GM19455 (cell line): ENCODE measurements around the gene OR10G8.
"Not testable (repeated sequence)": the region's sequence is repeated elsewhere in the genome, so short reads cannot be mapped to it uniquely, and the experiment has no call there.

ENCODE experiments used
- ATAC-seq: cut with Tn5 transposase; IDR thresholded peaks from one replicate; pipeline ENCODE4 v1.9.1; 2021; ENCODE audit not compliant: unreplicated experiment

OR10G8 gene

GRCh38 chr11:124026498-124026897, at the start of gene OR10G8:
TSS of gene OR10G8 (plus strand) at chr11:124026798. CDS start at chr11:124029623, 2,825 bp downstream.
- no peak for ATAC-seq

GRCh38 chr11:123977731-123978347, 48.8 kb upstream of the OR10G8 start, which contains the start of gene OR10S1:
TSS of gene OR10S1 (minus strand) at chr11:123977781. CDS start at chr11:123977664, 117 bp downstream.
- no peak for ATAC-seq

GRCh38 chr11:123979311-123979710, 47.3 kb upstream of the OR10G8 start:
- ATAC-seq: no peak

GRCh38 chr11:123995119-123995518, 31.5 kb upstream of the OR10G8 start, which contains the start of gene OR10G6:
TSS of gene OR10G6 (minus strand) at chr11:123995161. CDS start at chr11:123995161, 0 bp downstream.
- ATAC-seq: no peak

GRCh38 chr11:124012697-124013096, 13.9 kb upstream of the OR10G8 start, which contains the start of gene OR10G4:
TSS of gene OR10G4 (plus strand) at chr11:124012997. CDS start at chr11:124015575, 2,578 bp downstream.
- ATAC-seq: no peak

GRCh38 chr11:124015837-124016236, 10.8 kb upstream of the OR10G8 start:
- not testable (repeated sequence) for ATAC-seq

- no peak for ATAC-seq
These were observed 10.1 kb downstream of the OR10G8 start for GRCh38 chr11:124036666-124037065.

- no peak for ATAC-seq
These were observed 13.0 kb downstream of the OR10G8 start for GRCh38 chr11:124039557-124039956.

- no peak for ATAC-seq
These were observed 14.7 kb downstream of the OR10G8 start, which contains the start of gene OR10G7 for GRCh38 chr11:124041254-124041653. TSS of gene OR10G7 (minus strand) at chr11:124041325. CDS start at chr11:124039001, 2,324 bp downstream.

- no peak for ATAC-seq
These were observed 16.8 kb downstream of the OR10G8 start for GRCh38 chr11:124043420-124043819.

- ATAC-seq: no peak
These were observed 24.1 kb downstream of the OR10G8 start for GRCh38 chr11:124050748-124051147.

- ATAC-seq: no peak
These were observed 26.4 kb downstream of the OR10G8 start for GRCh38 chr11:124052966-124053365.

GRCh38 chr11:124068601-124069110, 42.1 kb downstream of the OR10G8 start:
- ATAC-seq: no peak

- peak; percentile 74 for ATAC-seq
These were observed 43.1 kb downstream of the OR10G8 start for GRCh38 chr11:124069429-124070401.

- ATAC-seq: peak; percentile 88
These were observed 44.5 kb downstream of the OR10G8 start for GRCh38 chr11:124070915-124071622.

GRCh38 chr11:124071623-124071948, 45.0 kb downstream of the OR10G8 start:
- no peak for ATAC-seq

GRCh38 chr11:124072147-124072546, 45.5 kb downstream of the OR10G8 start:
- no peak for ATAC-seq

- ATAC-seq: no peak
These were observed 48.0 kb downstream of the OR10G8 start for GRCh38 chr11:124074554-124074953.

- no peak for ATAC-seq
These were observed 48.9 kb downstream of the OR10G8 start for GRCh38 chr11:124075492-124075840.

GRCh38 chr11:124075841-124076651, 49.4 kb downstream of the OR10G8 start:
- peak; percentile 65 for ATAC-seq
